ENCODE data around the gene ARMC7. TPM values are rescaled to one million over a fixed set of nuclear protein-coding genes. Genes with fewer than 3 reads are reported as not detected.
"Not testable (repeated sequence)": the region's sequence is repeated elsewhere in the genome, so short reads cannot be mapped to it uniquely, and the experiment has no call there.

ARMC7 gene
- polyA plus RNA-seq, 1 donor (not counting 4 experiments of a cell fraction or from before 2014, with no cell fraction given) = 4.2 TPM

DNA sequence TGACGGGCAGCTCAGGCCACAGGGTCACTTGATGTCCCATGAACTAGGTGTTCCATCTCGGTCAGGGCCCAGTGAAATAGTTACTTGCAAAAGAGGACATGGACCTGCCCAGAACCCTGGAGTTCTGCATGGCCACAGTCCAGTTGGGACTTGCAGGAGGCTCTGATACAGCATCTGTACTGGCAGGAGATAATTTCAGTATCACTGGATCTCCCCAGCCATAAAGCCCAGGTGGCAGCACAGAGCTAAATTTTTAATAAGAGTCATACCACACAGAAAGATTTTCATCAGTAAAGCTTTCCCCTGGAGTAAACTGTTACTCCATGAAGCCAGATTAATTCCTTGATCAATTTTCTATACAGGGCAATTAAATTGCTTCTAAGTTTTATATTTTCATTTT, 40.0 kb upstream of the ARMC7 start:
- H3K27me3 ChIP-seq (ENCODE audit: control insufficient read depth, extremely low read depth, insufficient read depth, low read length) = no peaks in the 10 kb centered on the region
- peaks cover 0 to 4% of the 10 kb centered on the region in 2 experiments for H3K36me3 ChIP-seq (ENCODE audit: control insufficient read depth in 2 of 2, extremely low read depth in 1 of 2, insufficient read depth in 2 of 2, low read length in 2 of 2)
- H3K9ac ChIP-seq (ENCODE audit: control insufficient read depth, extremely low read depth, insufficient read depth, low read length) = no peak overlapping the region
- no peak for TF ChIP-seq EZH2 (IDR thresholded peaks at IDR 0.05; ENCODE audit: low read length)
- TF ChIP-seq, protein P1, sequence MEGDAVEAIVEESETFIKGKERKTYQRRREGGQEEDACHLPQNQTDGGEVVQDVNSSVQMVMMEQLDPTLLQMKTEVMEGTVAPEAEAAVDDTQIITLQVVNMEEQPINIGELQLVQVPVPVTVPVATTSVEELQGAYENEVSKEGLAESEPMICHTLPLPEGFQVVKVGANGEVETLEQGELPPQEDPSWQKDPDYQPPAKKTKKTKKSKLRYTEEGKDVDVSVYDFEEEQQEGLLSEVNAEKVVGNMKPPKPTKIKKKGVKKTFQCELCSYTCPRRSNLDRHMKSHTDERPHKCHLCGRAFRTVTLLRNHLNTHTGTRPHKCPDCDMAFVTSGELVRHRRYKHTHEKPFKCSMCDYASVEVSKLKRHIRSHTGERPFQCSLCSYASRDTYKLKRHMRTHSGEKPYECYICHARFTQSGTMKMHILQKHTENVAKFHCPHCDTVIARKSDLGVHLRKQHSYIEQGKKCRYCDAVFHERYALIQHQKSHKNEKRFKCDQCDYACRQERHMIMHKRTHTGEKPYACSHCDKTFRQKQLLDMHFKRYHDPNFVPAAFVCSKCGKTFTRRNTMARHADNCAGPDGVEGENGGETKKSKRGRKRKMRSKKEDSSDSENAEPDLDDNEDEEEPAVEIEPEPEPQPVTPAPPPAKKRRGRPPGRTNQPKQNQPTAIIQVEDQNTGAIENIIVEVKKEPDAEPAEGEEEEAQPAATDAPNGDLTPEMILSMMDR (optimal IDR thresholded peaks at IDR 0.05 in 1 of 3, IDR thresholded peaks at IDR 0.05 in 1 of 3, conservative IDR thresholded peaks at IDR 0.05 in 1 of 3; ENCODE audit: extremely low read depth in 1 of 3, insufficient read depth in 2 of 3, low read length in 3 of 3) = peak; percentile 40 to 44 (median 41)
- no peak overlapping the region for H3K27ac ChIP-seq (ENCODE audit: control insufficient read depth, insufficient read depth, low read length)
- no peak overlapping the region for H3K4me3 ChIP-seq (ENCODE audit: control insufficient read depth in 2 of 3, extremely low read depth in 1 of 3, insufficient read depth in 2 of 3, low read depth in 1 of 3, low read length in 3 of 3)
- no peaks in the 10 kb centered on the region for H4K20me1 ChIP-seq (ENCODE audit: control insufficient read depth, extremely low read depth, insufficient read depth, low read length)
- H3K4me2 ChIP-seq (ENCODE audit: control insufficient read depth, extremely low read depth, insufficient read depth, low read depth, low read length) = no peak overlapping the region
- no peaks in the 10 kb centered on the region for H3K79me2 ChIP-seq (ENCODE audit: control insufficient read depth, insufficient read depth, low read length)
- no peak overlapping the region for H2AFZ ChIP-seq (ENCODE audit: control insufficient read depth, low read length)
- dilution Hi-C loops (cut with MboI; ENCODE audit: extremely low pct_ligation_motif_present, low sequenced_read_pairs) = no loop called here
- H3K9me3 ChIP-seq (ENCODE audit: control insufficient read depth, low read depth, low read length) = no peaks in the 10 kb centered on the region
- DNase-seq (ENCODE audit: low read depth, low spot score) (no peak), FAIRE-seq (no peak)
- no peaks in the 10 kb centered on the region for H3K4me1 ChIP-seq (ENCODE audit: control insufficient read depth, extremely low read depth, insufficient read depth, low read length)
- no peaks in the 10 kb centered on the region for H3K9me1 ChIP-seq (ENCODE audit: control insufficient read depth, extremely low read depth, insufficient read depth, low read length)

- H3K9ac ChIP-seq (ENCODE audit: control insufficient read depth, extremely low read depth, insufficient read depth, low read length); FAIRE-seq: not testable (repeated sequence)
These were observed 38.1 kb upstream of the ARMC7 start for GRCh38 chr17:75071478-75072271.

GRCh38 chr17:75072909-75073308, 36.9 kb upstream of the ARMC7 start:
- dilution Hi-C loops (cut with MboI; ENCODE audit: extremely low pct_ligation_motif_present, low sequenced_read_pairs); H3K9me3 ChIP-seq (ENCODE audit: control insufficient read depth, low read depth, low read length); H3K4me2 ChIP-seq (ENCODE audit: control insufficient read depth, extremely low read depth, insufficient read depth, low read depth, low read length): not testable (repeated sequence)

More at GRCh38 chr17:75071478-75072271, 38.1 kb upstream of the ARMC7 start:
- H3K9me1 ChIP-seq (ENCODE audit: control insufficient read depth, extremely low read depth, insufficient read depth, low read length); DNase-seq (ENCODE audit: low read depth, low spot score); H3K4me2 ChIP-seq (ENCODE audit: control insufficient read depth, extremely low read depth, insufficient read depth, low read depth, low read length); H3K79me2 ChIP-seq (ENCODE audit: control insufficient read depth, insufficient read depth, low read length); dilution Hi-C loops (cut with MboI; ENCODE audit: extremely low pct_ligation_motif_present, low sequenced_read_pairs); H4K20me1 ChIP-seq (ENCODE audit: control insufficient read depth, extremely low read depth, insufficient read depth, low read length); H3K27ac ChIP-seq (ENCODE audit: control insufficient read depth, insufficient read depth, low read length); H2AFZ ChIP-seq (ENCODE audit: control insufficient read depth, low read length); H3K4me3 ChIP-seq (ENCODE audit: control insufficient read depth in 2 of 3, extremely low read depth in 1 of 3, insufficient read depth in 2 of 3, low read depth in 1 of 3, low read length in 3 of 3); H3K36me3 ChIP-seq (ENCODE audit: control insufficient read depth in 2 of 2, extremely low read depth in 1 of 2, insufficient read depth in 2 of 2, low read length in 2 of 2); H3K4me1 ChIP-seq (ENCODE audit: control insufficient read depth, extremely low read depth, insufficient read depth, low read length); H3K9me3 ChIP-seq (ENCODE audit: control insufficient read depth, low read depth, low read length); H3K27me3 ChIP-seq (ENCODE audit: control insufficient read depth, extremely low read depth, insufficient read depth, low read length): not testable (repeated sequence)

More at GRCh38 chr17:75072909-75073308, 36.9 kb upstream of the ARMC7 start:
- not testable (repeated sequence) for H3K4me3 ChIP-seq (ENCODE audit: control insufficient read depth in 2 of 3, extremely low read depth in 1 of 3, insufficient read depth in 2 of 3, low read depth in 1 of 3, low read length in 3 of 3); H3K4me1 ChIP-seq (ENCODE audit: control insufficient read depth, extremely low read depth, insufficient read depth, low read length); DNase-seq (ENCODE audit: low read depth, low spot score); FAIRE-seq; H3K27ac ChIP-seq (ENCODE audit: control insufficient read depth, insufficient read depth, low read length); H4K20me1 ChIP-seq (ENCODE audit: control insufficient read depth, extremely low read depth, insufficient read depth, low read length); H2AFZ ChIP-seq (ENCODE audit: control insufficient read depth, low read length); H3K9me1 ChIP-seq (ENCODE audit: control insufficient read depth, extremely low read depth, insufficient read depth, low read length); H3K27me3 ChIP-seq (ENCODE audit: control insufficient read depth, extremely low read depth, insufficient read depth, low read length); H3K36me3 ChIP-seq (ENCODE audit: control insufficient read depth in 2 of 2, extremely low read depth in 1 of 2, insufficient read depth in 2 of 2, low read length in 2 of 2); H3K9ac ChIP-seq (ENCODE audit: control insufficient read depth, extremely low read depth, insufficient read depth, low read length); H3K79me2 ChIP-seq (ENCODE audit: control insufficient read depth, insufficient read depth, low read length)
